ENCODE results near the gene AMER1. TPM values are rescaled to one million over a fixed set of nuclear protein-coding genes. Genes with fewer than 3 reads are reported as not detected.

The AMER1 gene
- total RNA-seq, 1 donor = 3.1 TPM

DNA sequence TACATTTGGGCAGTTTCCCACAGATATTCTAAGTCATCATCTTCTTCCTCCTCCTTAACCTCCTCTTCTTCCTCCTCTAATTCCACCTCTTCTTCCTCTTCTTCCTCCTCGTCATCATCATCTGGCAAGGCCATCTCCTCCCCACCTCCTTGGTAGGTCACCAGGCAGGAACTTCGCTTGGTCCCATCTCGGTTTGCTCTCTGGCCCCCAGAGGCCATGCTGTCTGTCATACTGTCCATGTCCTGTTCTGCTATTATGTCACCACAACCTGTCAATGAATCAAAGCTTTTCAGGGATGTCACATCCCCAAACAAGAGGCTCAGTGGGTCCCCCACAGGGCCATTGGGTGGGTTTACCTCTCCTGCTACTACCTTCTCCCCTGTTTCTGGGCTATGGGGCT lies 13.5 kb downstream of the AMER1 start:
- Histone ChIP-seq H3K27me3 (ENCODE audit: insufficient read depth, low read length) (no peaks in the 10 kb centered on the region), H3K9me3 (ENCODE audit: low read depth, low read length) (no peaks in the 10 kb centered on the region), H3K4me1 (ENCODE audit: insufficient read depth, low read length) (no peaks in the 10 kb centered on the region), H3K4me3 (ENCODE audit: low read length) (no peak overlapping the region)

DNA sequence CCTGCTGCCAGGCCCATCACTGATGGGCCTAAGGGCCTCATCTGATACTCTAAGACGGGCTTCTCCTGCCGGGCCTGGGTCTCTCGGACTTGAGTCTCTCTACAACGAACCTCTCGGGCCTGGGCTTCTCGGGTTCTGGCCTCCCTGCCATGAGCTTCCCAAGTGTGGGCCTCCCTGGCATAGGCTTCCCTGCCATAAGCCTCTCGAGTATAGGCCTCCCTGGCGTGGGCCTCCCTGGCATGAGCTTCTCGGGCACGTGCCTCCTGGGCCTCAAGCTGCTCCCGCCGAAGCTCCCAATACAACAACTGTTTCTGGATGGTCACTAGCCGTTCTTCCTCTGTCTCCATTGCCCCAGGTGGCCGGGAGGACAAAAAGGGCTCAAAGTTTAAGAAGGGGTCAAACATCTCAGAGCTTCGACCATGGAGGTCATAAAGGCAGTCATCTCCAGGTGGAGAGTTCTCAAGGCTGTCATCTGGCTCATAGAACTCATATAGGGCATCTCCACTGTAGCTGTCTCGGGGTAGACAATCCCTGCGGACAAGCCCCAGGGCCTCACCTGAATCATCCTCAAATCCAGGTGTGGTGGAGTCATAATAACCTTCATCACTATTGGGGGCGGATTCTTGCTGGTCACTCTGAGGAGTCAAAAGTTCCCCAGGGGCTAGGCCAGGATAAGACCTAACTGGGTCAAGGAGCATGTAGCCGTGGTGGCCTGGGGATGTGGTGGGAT lies 14.1 kb downstream of the AMER1 start:
- H3K9me3 ChIP-seq (ENCODE audit: low read depth, low read length) = no peaks in the 10 kb centered on the region
- no peak overlapping the region for H3K4me3 ChIP-seq (ENCODE audit: low read length)
- H3K4me1 ChIP-seq (ENCODE audit: insufficient read depth, low read length) = no peaks in the 10 kb centered on the region
- H3K27me3 ChIP-seq (ENCODE audit: insufficient read depth, low read length) = no peaks in the 10 kb centered on the region

GRCh38 chrX:64190136-64190740 lies 15.3 kb downstream of the AMER1 start:
- Histone ChIP-seq H3K4me3 (ENCODE audit: low read length) (no peak overlapping the region), H3K9me3 (ENCODE audit: low read depth, low read length) (no peaks in the 10 kb centered on the region), H3K4me1 (ENCODE audit: insufficient read depth, low read length) (no peaks in the 10 kb centered on the region), H3K27me3 (ENCODE audit: insufficient read depth, low read length) (no peaks in the 10 kb centered on the region)

DNA sequence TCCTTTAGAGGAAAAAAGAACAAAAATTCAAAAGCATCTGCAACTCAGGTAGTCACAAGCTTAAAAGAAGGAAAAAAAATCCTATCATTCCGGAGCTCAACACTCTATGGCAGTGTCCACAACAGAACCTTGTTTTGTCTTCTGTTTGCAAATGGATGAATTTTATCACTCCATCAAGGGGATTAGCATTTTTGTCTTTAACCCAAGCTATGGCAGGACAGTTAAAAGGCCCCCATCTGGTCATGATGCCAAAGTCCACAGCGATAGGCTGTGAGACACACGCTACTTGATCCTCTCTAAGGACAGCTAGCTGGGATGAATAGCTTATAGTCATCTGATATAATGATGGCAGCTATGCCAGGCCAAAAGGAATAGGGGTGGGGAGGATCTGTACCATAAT lies 16.6 kb downstream of the AMER1 start:
- no peaks in the 10 kb centered on the region for H3K4me1 ChIP-seq (ENCODE audit: insufficient read depth, low read length)

DNA sequence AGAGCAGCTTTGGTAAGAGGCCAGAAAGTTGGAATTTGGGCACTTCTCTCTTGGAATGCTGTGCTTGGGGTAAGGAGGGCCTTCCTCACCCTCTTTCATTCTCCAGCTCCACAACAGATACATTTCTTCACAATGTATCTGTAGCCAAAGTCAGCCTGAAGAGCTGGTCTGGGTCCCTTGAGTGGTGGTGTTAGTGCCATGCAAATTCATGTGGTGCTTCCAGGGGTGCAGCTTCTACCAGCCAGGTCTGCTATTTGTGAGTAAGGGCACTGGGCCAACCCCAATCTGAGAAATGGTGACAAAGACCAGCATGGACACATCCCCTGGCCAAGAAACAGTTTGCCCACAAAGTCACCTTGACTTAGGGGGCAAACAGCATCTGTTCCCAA lies 17.8 kb downstream of the AMER1 start:
- Histone ChIP-seq H3K4me1 (ENCODE audit: insufficient read depth, low read length) (no peaks in the 10 kb centered on the region), H3K27me3 (ENCODE audit: insufficient read depth, low read length) (no peaks in the 10 kb centered on the region), H3K9me3 (ENCODE audit: low read depth, low read length) (no peaks in the 10 kb centered on the region), H3K4me3 (ENCODE audit: low read length) (no peak overlapping the region)

More for the DNA sequence above, 16.6 kb downstream of the AMER1 start:
- Histone ChIP-seq H3K4me3 (ENCODE audit: low read length) (no peak overlapping the region), H3K9me3 (ENCODE audit: low read depth, low read length) (no peaks in the 10 kb centered on the region), H3K27me3 (ENCODE audit: insufficient read depth, low read length) (no peaks in the 10 kb centered on the region)

- no peaks in the 10 kb centered on the region for H3K4me1 ChIP-seq (ENCODE audit: insufficient read depth, low read length)
- H3K9me3 ChIP-seq (ENCODE audit: low read depth, low read length) = no peaks in the 10 kb centered on the region
- H3K4me3 ChIP-seq (ENCODE audit: low read length) = no peak overlapping the region
- H3K27me3 ChIP-seq (ENCODE audit: insufficient read depth, low read length) = no peaks in the 10 kb centered on the region
These were observed 18.3 kb downstream of the AMER1 start for GRCh38 chrX:64186974-64187761.

DNA sequence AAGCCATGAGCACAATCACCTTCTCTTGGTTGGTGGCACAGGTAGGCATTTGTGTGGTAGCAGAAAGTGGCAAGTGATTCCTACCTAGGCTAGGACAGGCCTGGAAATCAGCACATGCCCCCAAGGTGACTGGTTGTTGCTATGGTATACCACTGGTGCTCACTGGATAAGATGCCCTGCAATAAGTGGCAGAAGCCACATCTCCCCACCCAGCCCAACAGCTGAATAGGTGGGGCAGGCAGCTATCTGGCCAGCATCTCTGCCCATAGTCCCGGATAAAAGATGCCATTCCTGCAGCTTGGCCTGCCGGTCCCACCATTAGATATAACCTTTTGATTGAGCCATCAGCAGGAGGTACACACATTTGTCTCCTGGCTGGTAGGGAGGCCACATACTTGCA lies 21.1 kb downstream of the AMER1 start:
- Histone ChIP-seq H3K4me3 (ENCODE audit: low read length) (no peak overlapping the region), H3K27me3 (ENCODE audit: insufficient read depth, low read length) (no peaks in the 10 kb centered on the region)

GRCh38 chrX:64182208-64182607 lies 23.3 kb downstream of the AMER1 start:
- H3K9me3 ChIP-seq (ENCODE audit: low read depth, low read length) = no peaks in the 10 kb centered on the region

More for the DNA sequence above, 21.1 kb downstream of the AMER1 start:
- no peaks in the 10 kb centered on the region for H3K4me1 ChIP-seq (ENCODE audit: insufficient read depth, low read length)
- H3K9me3 ChIP-seq (ENCODE audit: low read depth, low read length) = no peaks in the 10 kb centered on the region

DNA sequence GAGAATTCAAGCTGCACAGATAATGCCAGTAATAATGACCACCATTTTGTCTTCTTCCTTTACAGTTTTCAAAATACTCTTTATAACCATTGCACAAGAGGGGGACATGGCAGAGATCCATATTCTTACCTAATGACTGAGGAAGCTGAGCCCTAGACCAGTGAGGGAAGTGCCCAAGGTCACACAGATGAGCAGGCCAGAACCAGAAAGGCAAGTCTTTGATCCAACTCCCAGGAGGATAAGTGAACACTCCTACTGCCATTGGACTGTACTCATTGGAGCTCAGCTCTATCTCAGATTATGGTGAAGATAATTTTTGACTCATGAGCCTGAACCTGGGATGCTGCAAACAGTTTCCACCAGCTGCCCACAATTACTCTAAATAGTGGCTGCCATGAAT lies 28.6 kb downstream of the AMER1 start:
- Histone ChIP-seq H3K9me3 (ENCODE audit: low read depth, low read length) (no peaks in the 10 kb centered on the region), H3K27me3 (ENCODE audit: insufficient read depth, low read length) (no peaks in the 10 kb centered on the region), H3K4me3 (ENCODE audit: low read length) (no peak overlapping the region), H3K4me1 (ENCODE audit: insufficient read depth, low read length) (no peaks in the 10 kb centered on the region)

More at GRCh38 chrX:64182208-64182607, 23.3 kb downstream of the AMER1 start:
- Histone ChIP-seq H3K4me1 (ENCODE audit: insufficient read depth, low read length) (no peaks in the 10 kb centered on the region), H3K27me3 (ENCODE audit: insufficient read depth, low read length) (no peaks in the 10 kb centered on the region), H3K4me3 (ENCODE audit: low read length) (no peak overlapping the region)

GRCh38 chrX:64169988-64170387 lies 35.5 kb downstream of the AMER1 start:
- no peaks in the 10 kb centered on the region for H3K27me3 ChIP-seq (ENCODE audit: insufficient read depth, low read length)
- no peak overlapping the region for H3K4me3 ChIP-seq (ENCODE audit: low read length)
- H3K4me1 ChIP-seq (ENCODE audit: insufficient read depth, low read length) = no peaks in the 10 kb centered on the region

GRCh38 chrX:64152857-64153256 lies 52.7 kb downstream of the AMER1 start:
- no peaks in the 10 kb centered on the region for H3K27me3 ChIP-seq (ENCODE audit: insufficient read depth, low read length)
- no peaks in the 10 kb centered on the region for H3K9me3 ChIP-seq (ENCODE audit: low read depth, low read length)
- no peaks in the 10 kb centered on the region for H3K4me1 ChIP-seq (ENCODE audit: insufficient read depth, low read length)
- no peak overlapping the region for H3K4me3 ChIP-seq (ENCODE audit: low read length)

More at GRCh38 chrX:64169988-64170387, 35.5 kb downstream of the AMER1 start:
- H3K9me3 ChIP-seq (ENCODE audit: low read depth, low read length) = no peaks in the 10 kb centered on the region

DNA sequence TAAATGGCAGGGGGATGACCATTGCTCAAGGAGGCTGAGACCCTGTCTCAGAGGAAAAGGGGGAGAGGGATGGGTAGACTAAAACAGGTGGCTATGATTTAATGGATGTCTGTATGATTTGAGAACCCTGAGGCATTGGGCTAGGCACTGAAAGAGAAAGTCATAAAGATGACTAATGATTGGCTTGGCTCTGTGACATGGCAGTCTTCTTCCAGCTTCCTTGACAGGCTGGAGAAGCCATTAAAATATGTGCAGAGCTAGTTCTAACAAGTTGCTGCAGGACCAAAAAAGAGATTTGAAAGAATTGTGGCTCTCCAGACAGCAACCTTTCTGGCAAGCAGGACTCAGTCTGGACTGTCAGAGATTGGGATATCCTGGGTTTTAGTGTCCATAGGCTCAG lies 53.6 kb downstream of the AMER1 start:
- Histone ChIP-seq H3K4me3 (ENCODE audit: low read length) (no peak overlapping the region), H3K9me3 (ENCODE audit: low read depth, low read length) (no peaks in the 10 kb centered on the region), H3K4me1 (ENCODE audit: insufficient read depth, low read length) (no peaks in the 10 kb centered on the region), H3K27me3 (ENCODE audit: insufficient read depth, low read length) (no peaks in the 10 kb centered on the region)

DNA sequence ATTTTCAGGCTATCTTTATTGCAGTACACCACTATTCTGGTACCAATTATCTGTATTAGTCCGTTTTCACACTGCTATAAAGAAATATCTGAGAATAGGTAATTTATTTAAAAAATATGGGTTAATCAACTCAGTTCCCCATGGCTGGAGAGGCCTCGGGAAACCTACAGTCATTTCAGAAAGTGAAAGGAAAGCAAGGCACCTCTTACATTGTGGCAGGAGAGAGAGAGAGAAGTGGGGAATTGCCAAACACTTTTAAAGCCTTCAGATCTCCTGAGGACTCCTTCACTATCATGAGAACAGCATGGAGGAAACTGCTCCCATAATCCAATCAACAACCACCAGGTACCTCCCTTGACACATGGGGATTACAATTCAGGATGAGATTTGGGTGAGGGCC lies 54.7 kb downstream of the AMER1 start:
- Histone ChIP-seq H3K4me3 (ENCODE audit: low read length) (no peak overlapping the region), H3K27me3 (ENCODE audit: insufficient read depth, low read length) (no peaks in the 10 kb centered on the region), H3K4me1 (ENCODE audit: insufficient read depth, low read length) (no peaks in the 10 kb centered on the region), H3K9me3 (ENCODE audit: low read depth, low read length) (no peaks in the 10 kb centered on the region)
